Fibroblast of skin of abdomen (primary cell): Measurements from ENCODE around the gene NUP43.
"Not testable (repeated sequence)": the region's sequence is repeated elsewhere in the genome, so short reads cannot be mapped to it uniquely, and the experiment has no call there.

Experiments
- DNase-seq: peaks from one replicate; pipeline ENCODE4 v3.0.0-alpha.2; 2013

NUP43 gene

GRCh38 chr6:149749082-149749593 lies 2.8 kb upstream of the NUP43 start:
- not testable (repeated sequence) for DNase-seq

GRCh38 chr6:149745252-149745651 lies 1.1 kb downstream of the NUP43 start:
- not testable (repeated sequence) for DNase-seq

DNA sequence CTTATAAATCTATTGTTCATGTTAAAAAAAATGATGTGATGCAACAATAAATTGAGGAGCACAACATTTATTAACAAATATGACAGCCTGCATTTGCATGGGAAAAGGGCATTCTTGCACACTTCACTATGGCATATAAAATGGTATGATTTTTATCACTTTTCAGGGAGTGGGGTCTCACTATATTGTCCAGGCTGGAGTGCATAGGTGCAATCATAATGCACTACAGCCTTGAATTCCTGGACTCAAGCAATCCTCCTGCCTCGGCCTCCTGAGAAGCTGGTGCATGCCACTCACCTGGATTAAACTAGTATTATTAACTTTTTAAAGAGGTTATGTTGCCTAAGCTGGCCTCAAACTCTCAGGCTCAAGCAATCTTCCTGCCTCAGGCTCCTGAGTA lies 11.4 kb downstream of the NUP43 start:
- DNase-seq = no peak

DNA sequence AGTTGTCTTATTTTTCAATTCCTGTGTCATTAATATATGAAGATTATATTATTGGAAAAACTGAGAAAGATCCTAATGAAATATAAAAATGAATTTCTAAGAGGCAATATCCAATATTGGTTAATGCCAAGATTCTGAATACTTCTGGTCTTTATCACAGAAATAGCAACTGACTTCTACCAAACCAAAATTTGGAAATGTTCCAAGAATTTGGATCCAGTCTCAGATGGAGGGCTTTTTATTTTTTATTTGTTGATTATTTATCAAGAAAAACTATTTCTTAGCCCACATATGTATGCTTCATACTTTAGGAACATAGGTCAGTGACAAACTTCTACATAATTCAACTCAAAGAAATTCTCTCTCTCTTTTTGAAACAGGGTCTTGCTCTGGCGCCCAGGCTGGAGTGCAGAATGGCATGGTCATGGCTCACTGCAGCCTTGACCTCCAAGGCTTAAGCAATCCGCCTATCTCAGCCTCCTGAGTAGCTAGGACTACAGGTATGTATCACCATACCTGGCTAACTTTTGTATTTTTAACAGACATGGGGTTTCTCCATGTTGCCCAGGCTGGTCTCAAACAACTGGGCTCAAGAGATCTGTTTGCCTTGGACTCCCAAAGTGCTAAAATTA lies 13.1 kb downstream of the NUP43 start:
- DNase-seq = no peak

DNA sequence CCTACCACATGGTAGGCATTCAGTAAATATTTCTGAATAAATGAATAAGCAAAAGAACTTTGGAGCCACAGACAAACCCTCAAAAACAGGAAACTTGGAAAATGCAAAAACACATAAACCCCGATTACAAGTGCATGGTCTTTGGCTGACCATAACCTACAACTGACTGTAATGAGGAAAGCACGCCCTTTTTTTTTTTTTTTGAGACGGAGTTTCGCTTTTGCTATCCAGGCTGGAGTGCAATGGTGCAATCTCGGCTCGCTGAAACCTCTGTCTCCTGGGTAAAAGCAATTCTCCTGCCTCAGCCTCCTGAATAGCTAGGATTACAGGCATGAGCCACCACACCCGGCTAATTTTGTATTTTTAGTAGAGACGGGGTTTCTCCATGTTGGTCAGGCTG lies 16.5 kb downstream of the NUP43 start:
- DNase-seq = no peak

GRCh38 chr6:149728499-149729234 lies 17.7 kb downstream of the NUP43 start:
- DNase-seq = no peak

DNA sequence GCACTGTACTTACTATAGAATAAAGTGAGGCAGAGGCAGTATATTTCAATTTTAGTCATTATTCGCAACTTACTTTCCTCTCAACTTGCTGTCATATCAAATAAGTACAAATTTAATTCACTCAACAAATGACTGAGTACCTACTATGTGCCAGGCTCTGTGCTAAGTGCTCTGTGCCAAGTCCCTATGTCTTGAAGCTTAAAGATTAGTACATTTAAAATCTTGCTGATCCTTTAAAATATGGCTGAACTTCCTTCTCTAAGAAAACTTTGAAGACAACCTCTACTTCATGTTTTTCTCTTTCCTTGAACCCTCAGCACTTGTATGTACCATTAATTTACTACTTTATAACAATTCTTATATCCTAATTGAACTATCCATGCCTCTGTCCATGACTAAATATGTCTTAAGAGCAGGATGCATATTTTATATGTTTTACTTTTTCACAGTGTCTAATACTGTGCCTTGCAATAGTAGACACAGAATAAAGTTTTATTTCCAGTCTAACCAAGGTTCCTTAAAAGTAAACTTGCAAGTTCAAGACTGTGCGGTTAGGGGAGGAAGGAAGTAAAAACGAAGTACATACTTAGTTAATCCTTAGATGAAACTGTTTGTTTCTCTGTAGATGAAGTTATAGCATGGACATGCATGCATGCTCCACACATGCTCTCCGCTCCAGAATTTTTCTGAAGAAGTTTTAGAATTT lies 18.4 kb downstream of the NUP43 start:
- no peak for DNase-seq

GRCh38 chr6:149725785-149726184 lies 20.5 kb downstream of the NUP43 start:
- DNase-seq = no peak

DNA sequence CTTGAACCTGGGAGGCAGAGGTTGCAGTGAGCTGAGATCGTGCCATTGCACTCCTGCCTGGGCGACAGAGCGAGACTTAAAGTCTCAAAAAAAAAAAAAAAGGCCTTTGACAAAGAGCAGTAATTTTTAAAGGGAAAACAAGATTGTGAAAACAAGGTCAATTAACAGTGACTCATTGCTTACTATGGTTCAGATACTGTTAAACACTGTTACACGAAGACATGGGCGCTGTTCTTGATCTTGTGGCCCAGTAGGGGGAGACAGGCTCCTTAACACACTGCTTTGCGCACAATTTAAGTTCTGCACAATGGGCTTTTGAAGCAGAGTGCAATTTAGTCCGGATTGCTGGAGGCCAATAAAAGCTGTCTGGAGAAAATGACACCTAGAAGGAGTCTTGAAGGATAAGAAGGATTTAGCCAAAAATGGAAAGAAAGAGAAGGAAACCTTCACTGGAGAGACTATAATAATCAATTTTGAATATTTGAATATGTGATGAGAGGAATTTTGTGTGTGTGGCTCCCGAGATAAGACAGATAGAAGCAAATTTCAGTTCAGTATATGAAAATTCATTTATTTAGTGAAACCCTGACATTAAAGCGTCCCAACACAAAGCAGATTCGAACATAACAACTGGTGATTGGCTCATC lies 22.4 kb downstream of the NUP43 start:
- peak; percentile 66 for DNase-seq

DNA sequence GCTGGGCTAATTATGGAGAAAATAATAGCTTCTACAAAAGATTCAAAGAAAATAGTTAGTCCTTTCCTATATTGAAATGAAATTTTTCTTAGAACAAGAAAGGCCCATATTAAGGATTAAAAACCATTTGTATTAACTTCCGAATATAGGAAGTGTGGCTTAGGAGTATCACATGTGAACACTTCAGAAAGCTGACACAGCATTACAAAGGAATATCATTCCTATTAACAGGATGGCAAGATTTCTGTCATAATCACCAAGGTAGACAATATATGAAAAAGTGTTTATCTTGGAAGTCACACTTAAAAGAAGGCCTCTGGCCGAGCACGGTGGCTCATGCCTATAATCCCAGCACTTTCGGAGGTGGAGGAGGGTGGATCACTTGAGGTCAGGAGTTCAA lies 23.1 kb downstream of the NUP43 start:
- DNase-seq = no peak

- DNase-seq = no peak
These were observed 26.8 kb downstream of the NUP43 start for GRCh38 chr6:149719531-149719930.

DNA sequence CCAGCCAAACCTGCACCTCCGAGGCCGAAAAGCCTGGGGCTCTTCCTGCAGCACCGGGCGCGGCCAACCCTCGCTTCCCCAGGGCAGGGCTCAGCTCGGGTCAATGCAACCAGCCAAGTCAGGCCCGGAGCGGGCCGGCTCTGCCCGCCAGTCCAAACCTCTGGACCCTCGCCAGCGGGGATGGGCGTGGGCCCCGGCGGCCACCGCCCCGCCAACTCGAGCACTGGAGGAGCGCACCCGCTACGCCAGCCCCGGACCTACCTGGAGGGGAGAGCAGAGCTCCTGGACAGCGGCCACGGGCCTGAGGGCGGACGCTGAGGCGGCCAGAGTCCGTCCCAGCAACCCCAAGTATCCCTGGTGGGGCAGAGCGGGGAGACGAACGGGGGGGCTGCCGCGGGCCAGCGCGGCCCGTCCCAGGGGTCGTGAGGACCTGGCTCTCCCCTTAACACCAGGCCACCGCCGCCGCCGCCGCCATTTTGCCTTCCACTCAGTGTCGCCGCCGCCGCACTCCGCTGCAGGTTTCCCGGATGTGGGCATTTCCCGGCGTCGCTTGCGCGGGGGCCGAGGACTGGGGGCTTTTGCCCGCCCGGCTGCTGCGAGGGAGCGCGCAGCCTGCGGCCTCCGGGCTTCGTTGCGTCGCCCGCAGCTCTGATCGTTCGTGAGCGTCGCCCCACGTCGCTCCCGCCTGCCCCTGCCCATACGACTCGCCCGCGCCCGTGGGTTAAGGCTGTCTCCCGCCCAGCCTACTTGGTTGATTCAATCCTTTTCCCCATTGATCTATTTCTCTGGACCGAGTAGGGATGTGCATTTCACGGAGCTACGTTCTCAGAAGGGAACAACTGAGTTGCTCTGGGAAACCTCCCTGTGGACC lies 28.5 kb downstream of the NUP43 start, which contains the start of gene LATS1:
Gene LATS1 (minus strand): TSS at position 514 of the 871 bp plus-strand sequence. CDS start 15,975 bp downstream, outside the sequence.
- DNase-seq = peak; percentile 87

DNA sequence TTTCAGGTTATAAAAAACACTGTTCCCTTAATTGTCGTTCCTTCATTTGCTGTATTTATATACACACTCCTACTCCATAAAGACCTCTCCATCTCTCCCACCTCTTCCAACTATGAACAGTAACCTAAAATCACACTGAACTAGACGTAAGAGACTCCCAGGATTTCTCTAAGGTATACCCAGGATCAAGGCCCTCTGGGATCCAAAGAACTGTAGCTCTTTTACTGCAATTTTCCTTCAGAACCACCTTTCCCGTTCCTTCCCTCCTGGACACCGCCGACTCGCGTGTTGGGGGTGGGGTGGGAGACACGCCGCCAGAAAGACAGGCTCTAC lies 29.1 kb downstream of the NUP43 start:
- DNase-seq = no peak

DNA sequence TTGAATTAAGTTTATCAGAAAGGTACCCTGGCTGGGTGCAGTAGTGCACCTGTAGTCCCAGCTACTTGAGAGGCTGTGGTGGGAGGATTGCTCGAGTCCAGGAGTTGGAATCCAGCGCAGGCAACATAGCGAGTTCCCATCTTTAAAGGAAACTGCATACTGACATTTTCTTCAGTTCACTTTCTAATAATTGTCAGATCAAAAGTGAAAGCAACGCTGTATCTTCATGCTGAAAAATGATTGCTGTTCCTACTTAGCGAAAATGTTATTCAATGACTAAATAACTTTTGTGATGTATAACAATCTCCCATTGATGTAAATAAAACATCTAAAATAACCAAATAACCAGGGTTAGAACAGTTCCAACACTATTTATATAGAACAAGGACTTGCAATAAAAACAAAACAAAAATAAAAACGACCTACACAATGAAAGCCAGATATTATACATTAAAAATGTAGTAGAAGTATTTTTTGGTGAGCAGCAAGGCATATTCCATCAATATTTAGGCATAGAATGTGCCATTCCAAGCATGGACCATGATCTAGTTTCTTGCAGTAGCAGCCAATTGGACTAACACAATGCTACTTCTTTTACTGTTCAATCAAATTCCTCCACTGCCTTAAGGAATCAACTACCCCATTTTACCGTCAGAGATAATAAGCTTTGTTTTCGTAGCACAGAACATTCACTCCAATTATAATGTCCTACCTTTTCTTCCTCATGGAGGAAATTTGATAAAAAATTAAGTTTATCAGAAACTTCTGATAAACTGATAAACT lies 30.0 kb downstream of the NUP43 start:
- DNase-seq = no peak

GRCh38 chr6:149714442-149714841 lies 31.9 kb downstream of the NUP43 start:
- DNase-seq = no peak

DNA sequence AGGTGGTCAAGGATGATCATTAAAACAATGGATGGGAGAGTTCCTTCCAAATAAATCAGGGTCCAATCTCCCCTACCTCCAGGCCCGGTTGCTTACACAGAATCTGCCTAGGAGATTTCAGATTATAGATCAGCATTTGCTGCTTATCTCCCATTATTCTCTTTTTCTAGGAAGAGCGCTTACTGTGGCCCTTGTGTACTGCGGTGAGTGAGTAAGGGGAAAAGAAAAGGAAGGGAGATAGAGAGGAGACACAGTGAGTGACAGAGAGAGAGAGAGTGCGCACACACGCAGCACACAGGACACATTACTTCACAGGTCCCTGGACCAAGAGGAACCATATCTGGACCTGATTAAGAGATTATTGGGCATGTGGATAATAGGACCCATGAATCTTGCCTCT lies 34.6 kb downstream of the NUP43 start:
- DNase-seq = no peak

DNA sequence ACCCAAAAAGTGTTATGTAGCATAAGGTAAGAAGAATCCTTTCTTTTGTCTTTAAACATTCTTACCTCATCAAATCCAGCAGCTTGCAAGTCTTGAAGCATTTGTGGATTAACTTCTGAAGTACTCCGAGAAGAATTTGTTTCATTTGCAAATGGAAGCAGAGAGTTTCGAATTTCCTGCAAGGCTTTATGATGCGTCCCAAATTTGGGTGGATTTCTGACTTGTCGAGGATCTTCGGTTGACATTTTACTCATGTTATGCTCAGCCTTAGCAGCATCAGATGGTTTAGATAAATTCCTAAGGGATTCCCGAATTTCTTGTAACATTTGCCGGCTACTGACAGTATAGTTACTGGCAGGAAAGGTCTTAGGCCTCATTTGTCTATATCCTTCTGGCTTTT lies 44.6 kb downstream of the NUP43 start:
- peak; percentile 77 for DNase-seq

DNA sequence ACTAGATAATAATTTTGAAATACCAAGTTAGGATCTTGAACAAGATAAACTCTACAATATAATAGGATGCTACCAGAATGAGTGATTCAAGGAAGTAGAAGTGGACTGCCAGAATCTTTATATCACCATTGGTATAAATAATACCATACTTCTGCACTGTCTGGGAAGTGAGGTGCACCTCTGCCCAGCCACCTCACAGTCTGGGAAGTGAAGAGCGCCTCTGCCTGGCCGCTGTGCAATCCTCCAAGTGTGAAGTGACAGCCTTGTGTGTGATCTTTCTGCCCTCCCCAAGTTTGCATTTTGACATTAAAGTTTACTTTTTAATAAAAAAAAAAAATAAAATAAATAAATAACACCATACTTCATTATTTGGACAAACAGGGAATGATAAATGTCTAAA lies 47.2 kb downstream of the NUP43 start:
- DNase-seq = no peak

GRCh38 chr6:149698175-149698574 lies 48.2 kb downstream of the NUP43 start:
- no peak for DNase-seq

DNA sequence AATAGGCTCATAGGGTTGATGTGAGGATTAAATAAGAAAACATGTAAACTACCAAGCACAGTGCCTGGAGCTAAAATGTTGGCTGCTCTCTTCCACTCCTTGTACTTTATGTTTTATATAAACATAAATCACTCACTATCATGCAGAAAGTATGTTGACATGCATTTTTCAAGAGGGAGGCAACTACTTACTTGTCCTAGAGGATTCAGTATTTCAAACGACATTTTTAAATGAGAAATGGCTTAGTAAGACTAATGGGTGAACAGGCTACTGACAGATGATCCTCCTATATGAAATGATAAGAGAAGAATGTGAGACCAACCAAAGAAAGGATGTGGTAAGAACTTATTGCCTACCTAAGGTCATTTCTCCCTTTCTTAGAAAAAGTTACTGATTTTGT lies 49.4 kb downstream of the NUP43 start:
- DNase-seq = peak; percentile 57

- no peak for DNase-seq
These were observed 51.4 kb downstream of the NUP43 start for GRCh38 chr6:149694921-149695320.
